AG04450 (cell line): ENCODE results near the gene DENND5B. TPM values are rescaled to one million over a fixed set of nuclear protein-coding genes. Genes with fewer than 3 reads are reported as not detected.
"Not testable (repeated sequence)": the region's sequence is repeated elsewhere in the genome, so short reads cannot be mapped to it uniquely, and the experiment has no call there.

Experiments
- CTCF ChIA-PET: fragments of 300-600, 350-600 bp; formaldehyde crosslinking; extraction: SDS; loops from one replicate; lab custom pipeline; 2022; ENCODE audit warnings: antibody characterized with exemption, inconsistent platforms; lab: Charles Lee
- POLR2A ChIA-PET: fragments of 350-600 bp; formaldehyde crosslinking; extraction: SDS; loops from one replicate; lab custom pipeline; 2021; ENCODE audit warnings: antibody characterized with exemption, inconsistent platforms; lab: Yijun Ruan, JAX
- DNase-seq: peaks from one replicate; pipeline ENCODE4 v3.0.0-alpha.2; 2011; ENCODE audit warnings: low read depth, low spot score
- H3K27ac ChIP-seq: one replicate; pipeline ENCODE4 v1.5.1; 2012; ENCODE audit warnings: low read depth, low read length, control low read depth
- H3K27me3 ChIP-seq: one replicate; pipeline ENCODE4 v1.6.0; 2012; ENCODE audit warnings: low read length; ENCODE audit not compliant: control insufficient read depth, insufficient read depth
- H3K4me3 ChIP-seq: 2 replicates; pipeline ENCODE4 v1.5.1; 2011; ENCODE audit warnings: mild to moderate bottlenecking, low read depth, low read length, control low read depth
- H3K9me3 ChIP-seq: 2 replicates; pipeline ENCODE4 v1.5.1; 2012; ENCODE audit warnings: low read length; ENCODE audit not compliant: control insufficient read depth, insufficient read depth
- polyA plus RNA-seq: library from polyadenylated mRNA; depleted of rRNA; stranded (reverse); fragments of >200 nt; gene quantifications from 2 replicates; pipeline ENCODE4 v1.2.3, GENCODE V29; 2011
- TF ChIP-seq, protein P1 (sequence below): IDR thresholded peaks from 2 replicates; pipeline ENCODE4 v1.5.1; 2011; ENCODE audit warnings: low read depth, low read length, control low read depth, inconsistent platforms

The DENND5B gene
- polyA plus RNA-seq, 1 experiment: 17.3 TPM

DNA sequence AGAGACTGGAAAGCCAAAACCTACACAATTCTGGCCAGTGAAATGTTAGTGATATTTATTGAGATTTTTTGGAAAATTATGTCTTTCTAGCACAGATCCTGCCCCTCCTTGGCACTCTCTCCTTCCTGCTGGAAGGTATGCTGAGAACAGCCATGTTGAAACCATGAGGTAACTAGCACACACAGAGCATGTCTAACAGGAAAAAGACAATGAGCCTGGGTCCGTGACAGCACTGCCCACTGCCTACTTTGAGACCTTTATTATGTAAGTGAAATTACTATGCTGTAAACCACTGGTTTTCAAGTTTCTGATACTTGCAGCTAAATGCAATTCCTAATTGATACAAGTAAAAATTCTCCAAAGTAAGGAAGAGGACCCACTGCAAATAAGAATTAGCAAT is 183.4 kb downstream of the DENND5B start:
- Histone ChIP-seq H3K4me3 (no peak overlapping the region), H3K27me3 (no peaks in the 10 kb centered on the region), H3K9me3 (no peaks in the 10 kb centered on the region), H3K27ac (no peak overlapping the region)
- ChIA-PET POLR2A (no interaction called here), CTCF (no interaction called here)
- TF ChIP-seq, protein P1, sequence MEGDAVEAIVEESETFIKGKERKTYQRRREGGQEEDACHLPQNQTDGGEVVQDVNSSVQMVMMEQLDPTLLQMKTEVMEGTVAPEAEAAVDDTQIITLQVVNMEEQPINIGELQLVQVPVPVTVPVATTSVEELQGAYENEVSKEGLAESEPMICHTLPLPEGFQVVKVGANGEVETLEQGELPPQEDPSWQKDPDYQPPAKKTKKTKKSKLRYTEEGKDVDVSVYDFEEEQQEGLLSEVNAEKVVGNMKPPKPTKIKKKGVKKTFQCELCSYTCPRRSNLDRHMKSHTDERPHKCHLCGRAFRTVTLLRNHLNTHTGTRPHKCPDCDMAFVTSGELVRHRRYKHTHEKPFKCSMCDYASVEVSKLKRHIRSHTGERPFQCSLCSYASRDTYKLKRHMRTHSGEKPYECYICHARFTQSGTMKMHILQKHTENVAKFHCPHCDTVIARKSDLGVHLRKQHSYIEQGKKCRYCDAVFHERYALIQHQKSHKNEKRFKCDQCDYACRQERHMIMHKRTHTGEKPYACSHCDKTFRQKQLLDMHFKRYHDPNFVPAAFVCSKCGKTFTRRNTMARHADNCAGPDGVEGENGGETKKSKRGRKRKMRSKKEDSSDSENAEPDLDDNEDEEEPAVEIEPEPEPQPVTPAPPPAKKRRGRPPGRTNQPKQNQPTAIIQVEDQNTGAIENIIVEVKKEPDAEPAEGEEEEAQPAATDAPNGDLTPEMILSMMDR: no peak
- DNase-seq: no peak

DNA sequence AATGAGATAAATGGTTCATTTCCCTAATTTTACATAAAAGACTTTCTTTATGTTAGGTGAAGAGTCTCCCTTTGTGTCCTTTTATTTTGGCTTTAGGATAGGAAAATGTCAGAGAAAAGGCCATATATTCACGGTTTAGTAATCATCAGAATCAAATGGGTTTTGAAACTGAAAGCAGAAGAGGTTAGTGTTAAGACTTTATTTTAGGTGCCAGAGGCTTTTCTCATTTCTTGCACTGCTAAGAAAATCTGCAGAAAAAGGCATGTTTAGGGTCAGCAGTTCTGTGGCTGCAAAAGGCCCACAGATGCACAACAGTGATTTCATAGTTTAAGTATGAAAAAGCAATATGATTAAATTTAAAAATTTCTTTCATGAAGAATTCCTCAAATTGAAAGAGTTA is 184.6 kb downstream of the DENND5B start:
- no peaks in the 10 kb centered on the region for H3K9me3 ChIP-seq
- H3K4me3 ChIP-seq: no peak overlapping the region
- H3K27ac ChIP-seq: no peak overlapping the region
- ChIA-PET POLR2A (no interaction called here), CTCF (interaction anchor here (1.0 kb wide), 1 partner anchor 16 kb away, joined by 3 read pairs; no protein-coding TSS in a partner anchor)
- no peak for DNase-seq
- TF ChIP-seq, protein P1: no peak
- no peaks in the 10 kb centered on the region for H3K27me3 ChIP-seq

DNA sequence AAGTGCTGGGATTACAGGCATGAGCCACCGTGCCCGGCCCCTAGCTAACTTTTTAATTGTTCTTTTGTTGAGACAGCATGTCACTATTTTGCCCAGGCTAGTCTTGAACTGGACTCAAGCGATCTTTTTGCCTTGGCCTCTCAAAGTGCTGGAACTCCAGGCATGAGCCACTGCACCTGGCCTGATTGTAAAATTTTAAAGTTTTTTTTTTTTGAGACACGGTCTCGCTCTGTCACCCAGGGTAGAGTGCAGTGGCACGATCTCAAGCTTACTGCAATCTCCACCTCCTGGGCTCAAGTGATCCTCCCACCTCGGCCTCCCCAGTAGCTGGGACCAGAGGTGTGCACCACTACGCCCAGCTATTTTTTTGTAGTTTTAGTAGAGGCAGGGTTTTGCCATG is 185.9 kb downstream of the DENND5B start:
- Histone ChIP-seq H3K27me3 (no peaks in the 10 kb centered on the region), H3K9me3 (no peaks in the 10 kb centered on the region), H3K4me3 (no peak overlapping the region), H3K27ac (no peak overlapping the region)
- DNase-seq: no peak
- ChIA-PET CTCF (interaction anchor here (0.7 to 3.3 kb wide), 6 partner anchors 11 to 247 kb away, joined by 3 to 76 read pairs (median 4); no protein-coding TSS in a partner anchor), POLR2A (interaction anchor here (0.7 kb wide), 1 partner anchor 762 kb away, joined by 3 read pairs; no protein-coding TSS in a partner anchor)
- TF ChIP-seq, protein P1: no peak

DNA sequence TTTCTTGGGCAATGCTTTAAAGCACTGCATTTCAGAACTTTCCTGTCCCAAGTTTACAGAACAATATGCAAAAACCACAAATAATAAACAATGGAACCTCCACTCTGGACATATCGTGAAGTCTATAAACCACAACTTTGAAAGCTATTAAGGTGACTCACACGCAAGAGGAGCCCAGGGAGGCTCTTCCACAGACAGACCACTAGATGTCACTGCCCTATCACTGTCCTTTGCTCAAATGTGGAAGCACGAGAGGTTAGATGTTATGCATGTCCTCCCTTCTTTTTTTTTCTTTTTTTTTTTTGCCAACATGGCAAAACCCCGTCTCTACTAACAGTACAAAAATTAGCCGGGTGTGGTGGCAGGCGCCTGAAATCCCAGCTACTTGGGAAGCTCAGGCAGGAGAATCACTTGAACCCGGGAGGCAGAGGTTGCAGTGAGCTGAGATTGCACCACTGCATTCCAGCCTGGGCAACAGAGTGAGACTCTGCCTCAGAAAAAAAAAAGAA is 187.8 kb downstream of the DENND5B start:
- ChIA-PET CTCF (interaction anchor here (0.6 to 3.3 kb wide), 64 partner anchors 9 to 1352 kb away, joined by 3 to 76 read pairs (median 5); partner anchors contain the start of genes AMN1 and DENND5B), POLR2A (interaction anchor here (0.6 to 1.2 kb wide), 7 partner anchors 63 to 658 kb away, joined by 3 to 11 read pairs (median 4); partner anchors contain the start of gene DENND5B)
- not testable (repeated sequence) for H3K27me3 ChIP-seq, H3K9me3 ChIP-seq, H3K4me3 ChIP-seq, H3K27ac ChIP-seq
- peak; percentile 92 for DNase-seq
- TF ChIP-seq, protein P1: peak; percentile 95

DNA sequence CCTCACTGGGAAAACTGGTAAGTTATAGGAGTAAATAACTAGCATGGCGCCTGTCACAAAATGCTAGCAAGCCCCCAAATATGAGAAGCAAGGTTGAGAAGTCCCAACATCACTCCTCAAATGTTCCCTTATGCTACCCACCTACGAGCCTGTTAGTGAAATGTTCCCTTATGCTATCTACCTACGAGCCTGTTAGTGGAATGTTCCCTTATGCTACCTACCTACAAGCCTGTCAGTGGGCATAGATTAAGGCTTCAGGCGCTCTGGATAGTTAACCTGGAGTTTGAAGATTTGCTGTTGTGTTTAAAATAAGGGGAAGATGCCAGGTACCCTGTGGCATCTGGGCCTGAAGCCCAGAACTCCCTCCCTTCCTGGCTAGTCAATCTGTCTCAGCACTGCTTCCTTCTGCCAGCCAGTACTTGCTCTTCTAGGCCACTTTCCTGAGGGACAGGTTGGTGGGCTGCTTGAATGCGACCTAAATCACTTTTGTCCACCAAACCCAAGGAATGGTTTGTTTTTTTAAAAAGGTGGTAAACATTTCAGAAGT is 197.9 kb downstream of the DENND5B start:
- Histone ChIP-seq H3K27ac (no peak overlapping the region), H3K4me3 (no peak overlapping the region), H3K9me3 (no peaks in the 10 kb centered on the region), H3K27me3 (no peaks in the 10 kb centered on the region)
- TF ChIP-seq, protein P1: no peak
- CTCF ChIA-PET: interaction anchor here (2.5 kb wide), 1 partner anchor 10 kb away, joined by 10 read pairs; no protein-coding TSS in a partner anchor
- no peak for DNase-seq
- POLR2A ChIA-PET: no interaction called here
